Astrocyte (in vitro differentiated cells and primary cell): ENCODE measurements around the gene TENT4B.

Experiments
- EZH2 ChIP-seq: IDR thresholded peaks from 2 replicates; pipeline ENCODE4 v1.6.1; 2012; ENCODE audit warnings: mild to moderate bottlenecking, low read length, inconsistent platforms; ENCODE audit not compliant: insufficient read depth
- TF ChIP-seq, protein P1 (sequence below): IDR thresholded peaks from 2 replicates; pipeline ENCODE4 v1.5.1; 2011; ENCODE audit warnings: low read depth, mild to moderate bottlenecking, inconsistent platforms, low read length, moderate library complexity; ENCODE audit not compliant: insufficient read depth

DNA sequence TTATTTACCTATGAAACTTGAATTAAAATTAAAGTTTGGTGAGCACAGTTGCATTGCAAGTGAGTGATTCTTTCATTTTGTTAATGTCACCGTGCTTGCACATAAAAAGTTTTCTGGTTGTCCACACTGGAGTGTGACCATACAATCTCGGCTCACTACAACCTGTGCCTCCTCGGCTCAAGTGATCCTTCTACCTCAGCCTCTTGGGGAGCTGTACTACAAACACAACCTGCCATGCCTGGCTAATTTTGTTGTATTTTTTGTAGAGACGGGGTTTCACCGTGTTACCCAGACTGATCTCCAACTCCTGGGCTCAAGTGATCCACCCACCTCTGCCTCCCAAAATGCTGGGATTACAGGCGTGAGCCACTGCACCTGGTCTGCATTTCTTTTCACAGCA lies 63.1 kb downstream of the TENT4B start:
- no peak for TF ChIP-seq EZH2
- TF ChIP-seq, protein P1, sequence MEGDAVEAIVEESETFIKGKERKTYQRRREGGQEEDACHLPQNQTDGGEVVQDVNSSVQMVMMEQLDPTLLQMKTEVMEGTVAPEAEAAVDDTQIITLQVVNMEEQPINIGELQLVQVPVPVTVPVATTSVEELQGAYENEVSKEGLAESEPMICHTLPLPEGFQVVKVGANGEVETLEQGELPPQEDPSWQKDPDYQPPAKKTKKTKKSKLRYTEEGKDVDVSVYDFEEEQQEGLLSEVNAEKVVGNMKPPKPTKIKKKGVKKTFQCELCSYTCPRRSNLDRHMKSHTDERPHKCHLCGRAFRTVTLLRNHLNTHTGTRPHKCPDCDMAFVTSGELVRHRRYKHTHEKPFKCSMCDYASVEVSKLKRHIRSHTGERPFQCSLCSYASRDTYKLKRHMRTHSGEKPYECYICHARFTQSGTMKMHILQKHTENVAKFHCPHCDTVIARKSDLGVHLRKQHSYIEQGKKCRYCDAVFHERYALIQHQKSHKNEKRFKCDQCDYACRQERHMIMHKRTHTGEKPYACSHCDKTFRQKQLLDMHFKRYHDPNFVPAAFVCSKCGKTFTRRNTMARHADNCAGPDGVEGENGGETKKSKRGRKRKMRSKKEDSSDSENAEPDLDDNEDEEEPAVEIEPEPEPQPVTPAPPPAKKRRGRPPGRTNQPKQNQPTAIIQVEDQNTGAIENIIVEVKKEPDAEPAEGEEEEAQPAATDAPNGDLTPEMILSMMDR, result no peak
